PC-3 (cell line): ENCODE results near the gene SCAF4. TPM values are rescaled to one million over a fixed set of nuclear protein-coding genes. Genes with fewer than 3 reads are reported as not detected.

Experiments used
- ATAC-seq: fragments of 200-7000 bp; cut with Tn5 transposase; 2 replicates; pipeline ENCODE4 v1.9.1; 2020; ENCODE audit warnings: mild to moderate bottlenecking, moderate library complexity
- BruUV-seq: library from RNA; stranded (reverse); fragments of 400-500 nt; replicated peaks from 2 replicates; lab custom pipeline; 2021; lab: Mats Ljungman, UMichigan
- CTCF ChIA-PET: fragments of 300-600 bp; sonication (Branson Sonifier 250); formaldehyde crosslinking; loops from one replicate; lab custom pipeline; 2022; ENCODE audit warnings: antibody characterized with exemption; lab: Charles Lee
- POLR2A ChIA-PET: fragments of 300-600 bp; sonication (Branson Sonifier 250); formaldehyde crosslinking; loops from one replicate; lab custom pipeline; 2022; ENCODE audit warnings: antibody characterized with exemption; ENCODE audit not compliant: unreplicated experiment; lab: Charles Lee
- DNase-seq: peaks from one replicate; pipeline ENCODE4 v3.0.0-alpha.2; 2015
- H2AFZ ChIP-seq: fragments of 300-600 bp; sonication (generic); 2 replicates; pipeline ENCODE4 v1.6.0; 2016; ENCODE audit warnings: antibody characterized with exemption, low read length
- H3F3A ChIP-seq: fragments of 300-600 bp; sonication (generic); one replicate; pipeline ENCODE4 v1.6.0; 2017; ENCODE audit warnings: antibody characterized with exemption, low read length, control low read depth, mild to moderate bottlenecking; ENCODE audit not compliant: unreplicated experiment
- H3K27ac ChIP-seq: fragments of 300-600 bp; sonication (generic); 2 replicates; pipeline ENCODE4 v1.5.1; 2016; ENCODE audit warnings: mild to moderate bottlenecking, low read length
- H3K27me3 ChIP-seq: fragments of 300-600 bp; sonication (generic); 2 replicates; pipeline ENCODE4 v1.6.1; 2016; ENCODE audit warnings: low read length, mixed read lengths
- H3K36me3 ChIP-seq: fragments of 300-600 bp; sonication (generic); 2 replicates; pipeline ENCODE4 v1.6.1; 2016; ENCODE audit warnings: low read depth, mixed run types, low read length, mixed read lengths
- H3K4me1 ChIP-seq: fragments of 300-600 bp; sonication (generic); 2 replicates; pipeline ENCODE4 v1.5.1; 2016; ENCODE audit warnings: low read length; ENCODE audit not compliant: insufficient read depth
- H3K4me2 ChIP-seq: fragments of 300-600 bp; sonication (generic); 2 replicates; pipeline ENCODE4 v1.6.0; 2016; ENCODE audit warnings: low read length
- H3K4me3 ChIP-seq: fragments of 300-600 bp; sonication (generic); 2 replicates; pipeline ENCODE4 v1.5.1; 2016; ENCODE audit warnings: mild to moderate bottlenecking, low read length, mixed read lengths
- H3K79me2 ChIP-seq: fragments of 300-600 bp; sonication (generic); 2 replicates; pipeline ENCODE4 v1.6.1; 2017; ENCODE audit warnings: low read length, mixed read lengths
- H3K9ac ChIP-seq: fragments of 300-600 bp; sonication (generic); 2 replicates; pipeline ENCODE4 v1.6.0; 2016; ENCODE audit warnings: mild to moderate bottlenecking, low read length
- H3K9me2 ChIP-seq: fragments of 300-600 bp; sonication (generic); replicated peaks from 2 replicates; pipeline ENCODE4 v1.6.1; 2016; ENCODE audit warnings: mixed run types, low read length, mixed read lengths
- H3K9me3 ChIP-seq: fragments of 300-600 bp; sonication (generic); 2 replicates; pipeline ENCODE4 v1.6.1; 2016; ENCODE audit warnings: low read length, mixed read lengths
- H4K20me1 ChIP-seq: fragments of 300-600 bp; sonication (generic); 2 replicates; pipeline ENCODE4 v1.6.1; 2016; ENCODE audit warnings: low read length, mixed read lengths
- EZH2 ChIP-seq: fragments of 300-600 bp; sonication (generic); IDR thresholded peaks from one replicate; pipeline ENCODE4 v1.6.1; 2017; ENCODE audit warnings: antibody characterized with exemption, mild to moderate bottlenecking, low read length; ENCODE audit not compliant: unreplicated experiment
- EZH2phosphoT487 ChIP-seq: fragments of 300-600 bp; sonication (generic); IDR thresholded peaks from 2 replicates; pipeline ENCODE4 v1.6.1; 2018; ENCODE audit warnings: mild to moderate bottlenecking, antibody characterized with exemption, low read length, borderline replicate concordance
- intact Hi-C: fragments of 100-400 bp; cut with micrococcal nuclease; formaldehyde crosslinking; loops from 2 replicates; pipeline ENCODE4 v1.9.0; 2023
- total RNA-seq: library from RNA; depleted of rRNA; stranded (reverse); fragments of >200 nt; gene quantifications from 2 replicates; pipeline ENCODE4 v1.2.3, GENCODE V29; 2014
- TF ChIP-seq, protein P1 (sequence below): fragments of 300-600 bp; sonication (generic); conservative IDR thresholded peaks from 2 replicates; pipeline ENCODE4 v1.5.1; 2017; ENCODE audit warnings: antibody characterized with exemption, low read depth, mild to moderate bottlenecking, low read length

The SCAF4 gene
- total RNA-seq, 1 experiment from 2014 or later, result 11.2 TPM

DNA sequence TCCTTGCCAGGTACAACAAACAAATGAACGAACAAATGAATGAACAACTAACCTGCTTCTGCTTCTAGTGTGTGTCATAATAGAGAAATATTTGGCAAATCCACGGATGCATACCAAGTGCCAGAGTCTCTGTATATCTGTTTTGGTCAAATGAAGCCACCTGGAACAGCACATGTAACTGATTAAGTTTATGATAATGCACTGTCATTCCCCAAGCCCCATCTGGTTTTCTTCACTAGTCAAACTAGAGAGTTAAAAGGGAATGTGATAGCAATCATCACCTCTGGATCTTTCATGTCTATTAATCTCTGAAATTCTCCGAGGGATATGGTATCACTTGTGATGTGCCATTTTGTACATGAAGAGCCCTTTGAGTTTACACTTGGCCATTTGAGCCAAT, 21.0 kb upstream of the SCAF4 start:
- Histone ChIP-seq H3K4me3 (no peak overlapping the region), H3K36me3 (no peaks in the 10 kb centered on the region), H4K20me1 (no peaks in the 10 kb centered on the region), H3K4me1 (peaks cover 24% of the 10 kb centered on the region), H3K9me2 (no peaks in the 10 kb centered on the region), H3K9ac (no peak overlapping the region), H3K27ac (0 out of 2 replicates have a peak overlapping the region, but pooled peaks have one; percentile 13), H3K27me3 (no peaks in the 10 kb centered on the region), H3K9me3 (no peaks in the 10 kb centered on the region), H3K4me2 (no peak overlapping the region), H2AFZ (no peak overlapping the region), H3K79me2 (no peaks in the 10 kb centered on the region), H3F3A (no peaks in the 10 kb centered on the region)
- no TSS peak for BruUV-seq
- intact Hi-C loops, result no loop called here
- ATAC-seq, result no peak
- DNase-seq, result no peak
- CTCF ChIA-PET, result no interaction called here
- POLR2A ChIA-PET, result no interaction called here
- TF ChIP-seq, protein P1, sequence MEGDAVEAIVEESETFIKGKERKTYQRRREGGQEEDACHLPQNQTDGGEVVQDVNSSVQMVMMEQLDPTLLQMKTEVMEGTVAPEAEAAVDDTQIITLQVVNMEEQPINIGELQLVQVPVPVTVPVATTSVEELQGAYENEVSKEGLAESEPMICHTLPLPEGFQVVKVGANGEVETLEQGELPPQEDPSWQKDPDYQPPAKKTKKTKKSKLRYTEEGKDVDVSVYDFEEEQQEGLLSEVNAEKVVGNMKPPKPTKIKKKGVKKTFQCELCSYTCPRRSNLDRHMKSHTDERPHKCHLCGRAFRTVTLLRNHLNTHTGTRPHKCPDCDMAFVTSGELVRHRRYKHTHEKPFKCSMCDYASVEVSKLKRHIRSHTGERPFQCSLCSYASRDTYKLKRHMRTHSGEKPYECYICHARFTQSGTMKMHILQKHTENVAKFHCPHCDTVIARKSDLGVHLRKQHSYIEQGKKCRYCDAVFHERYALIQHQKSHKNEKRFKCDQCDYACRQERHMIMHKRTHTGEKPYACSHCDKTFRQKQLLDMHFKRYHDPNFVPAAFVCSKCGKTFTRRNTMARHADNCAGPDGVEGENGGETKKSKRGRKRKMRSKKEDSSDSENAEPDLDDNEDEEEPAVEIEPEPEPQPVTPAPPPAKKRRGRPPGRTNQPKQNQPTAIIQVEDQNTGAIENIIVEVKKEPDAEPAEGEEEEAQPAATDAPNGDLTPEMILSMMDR, result no peak
- no peak for TF ChIP-seq EZH2phosphoT487
- no peak for TF ChIP-seq EZH2

DNA sequence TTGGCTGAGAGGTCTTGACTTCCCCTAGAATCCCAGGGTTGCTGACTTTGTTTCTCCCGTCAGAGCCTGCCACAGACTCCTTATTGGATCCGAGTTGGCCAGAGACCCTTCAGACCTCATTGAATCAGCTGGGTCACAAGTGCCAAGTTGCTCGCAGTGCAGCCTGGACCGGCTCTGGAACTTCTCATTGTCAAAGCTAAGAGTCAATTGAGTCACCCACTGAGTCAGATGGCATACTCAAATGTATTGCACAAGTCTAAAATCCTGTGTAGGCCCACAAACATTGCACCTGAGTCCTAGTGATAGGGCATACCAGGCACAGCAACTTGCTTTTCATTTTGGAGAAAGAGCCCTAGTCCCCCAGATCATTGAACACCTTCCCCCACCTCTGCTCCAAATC, 20.4 kb upstream of the SCAF4 start:
- ATAC-seq (no peak; the same call in 1 of the 2 replicates), DNase-seq (peak; percentile 91)
- Histone ChIP-seq H3K4me2 (peak overlapping the region; percentile 12; the same call in 1 of the 2 replicates), H3F3A (no peaks in the 10 kb centered on the region), H3K79me2 (no peaks in the 10 kb centered on the region), H2AFZ (no peak overlapping the region), H3K4me1 (peaks cover 24% of the 10 kb centered on the region), H3K9ac (no peak overlapping the region; the same call in 1 of the 2 replicates), H3K9me3 (no peaks in the 10 kb centered on the region), H3K27me3 (no peaks in the 10 kb centered on the region), H4K20me1 (no peaks in the 10 kb centered on the region), H3K9me2 (no peaks in the 10 kb centered on the region), H3K36me3 (no peaks in the 10 kb centered on the region), H3K27ac (peak overlapping the region; percentile 46), H3K4me3 (no peak overlapping the region)
- no TSS peak for BruUV-seq
- ChIA-PET CTCF (no interaction called here), POLR2A (interaction anchor here (0.6 kb wide), 1 partner anchor 1226 kb away, joined by 3 read pairs; no protein-coding TSS in a partner anchor)
- TF ChIP-seq EZH2phosphoT487 (no peak), EZH2 (no peak)
- TF ChIP-seq, protein P1, result no peak
- intact Hi-C loops, result no loop called here

DNA sequence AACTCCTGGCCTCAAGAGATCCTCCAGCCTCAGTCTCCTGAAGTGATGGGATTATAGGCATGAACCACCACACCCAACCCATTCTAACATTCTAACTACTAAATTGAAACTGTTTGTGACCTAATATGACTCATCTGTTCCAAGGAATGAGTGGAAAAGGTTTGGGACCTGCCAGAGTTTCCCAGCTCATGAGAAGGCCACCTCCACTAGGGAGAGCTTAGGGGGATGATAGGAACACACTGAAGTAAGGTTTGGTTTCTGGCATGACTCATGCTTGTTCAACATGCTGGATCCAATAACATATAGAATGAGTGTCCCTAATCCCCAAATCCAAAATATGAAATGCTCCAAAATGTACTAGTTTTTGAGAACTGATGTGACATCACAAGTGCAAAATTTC, 18.9 kb upstream of the SCAF4 start:
- H3K36me3 ChIP-seq, result no peaks in the 10 kb centered on the region
- H3K4me3 ChIP-seq, result no peak overlapping the region
- DNase-seq, result peak; percentile 90
- no peak overlapping the region for H2AFZ ChIP-seq
- ChIA-PET CTCF (no interaction called here), POLR2A (no interaction called here)
- no peaks in the 10 kb centered on the region for H3F3A ChIP-seq
- no peaks in the 10 kb centered on the region for H4K20me1 ChIP-seq
- intact Hi-C loops, result no loop called here
- peaks cover 24% of the 10 kb centered on the region for H3K4me1 ChIP-seq
- no peak overlapping the region for H3K4me2 ChIP-seq
- peak; percentile 91 for ATAC-seq
- H3K9me3 ChIP-seq, result no peaks in the 10 kb centered on the region
- BruUV-seq, result no TSS peak
- no peaks in the 10 kb centered on the region for H3K9me2 ChIP-seq
- H3K79me2 ChIP-seq, result no peaks in the 10 kb centered on the region
- H3K27me3 ChIP-seq, result no peaks in the 10 kb centered on the region
- H3K9ac ChIP-seq, result no peak overlapping the region
- no peak for TF ChIP-seq EZH2phosphoT487
- TF ChIP-seq, protein P1, result no peak
- TF ChIP-seq EZH2, result no peak
- peak overlapping the region; percentile 54 for H3K27ac ChIP-seq
